ENCODE data around the gene ADAMTS14. TPM values are rescaled to one million over a fixed set of nuclear protein-coding genes. Genes with fewer than 3 reads are reported as not detected.
"Not testable (repeated sequence)": the region's sequence is repeated elsewhere in the genome, so short reads cannot be mapped to it uniquely, and the experiment has no call there.

ADAMTS14 gene
- total RNA-seq, 1 donor from 2014 or later, result 1.9 TPM

- DNase-seq (ENCODE audit: low read depth), result no peak
Observed at GRCh38 chr10:70751356-70751755, 79.0 kb downstream of the ADAMTS14 start.

GRCh38 chr10:70751991-70752390, 79.7 kb downstream of the ADAMTS14 start:
- DNase-seq (ENCODE audit: low read depth), result no peak

- no peak for DNase-seq (ENCODE audit: low read depth)
Observed at GRCh38 chr10:70752571-70752970, 80.3 kb downstream of the ADAMTS14 start.

GRCh38 chr10:70753026-70753663, 80.8 kb downstream of the ADAMTS14 start:
- DNase-seq (ENCODE audit: low read depth), result no peak

GRCh38 chr10:70753841-70754621, 81.7 kb downstream of the ADAMTS14 start:
- peak; percentile 93 for DNase-seq (ENCODE audit: low read depth)

GRCh38 chr10:70756700-70757360, 84.5 kb downstream of the ADAMTS14 start:
- DNase-seq (ENCODE audit: low read depth), result peak; percentile 56

GRCh38 chr10:70757856-70758255, 85.5 kb downstream of the ADAMTS14 start:
- no peak for DNase-seq (ENCODE audit: low read depth)

- peak; percentile 61 for DNase-seq (ENCODE audit: low read depth)
Observed at GRCh38 chr10:70758757-70759514, 86.6 kb downstream of the ADAMTS14 start.

- no peak for DNase-seq (ENCODE audit: low read depth)
Observed at GRCh38 chr10:70759781-70760180, 87.5 kb downstream of the ADAMTS14 start.

- DNase-seq (ENCODE audit: low read depth), result no peak
Observed at GRCh38 chr10:70760271-70760787, 88.0 kb downstream of the ADAMTS14 start.

- no peak for DNase-seq (ENCODE audit: low read depth)
Observed at GRCh38 chr10:70761031-70761601, 88.8 kb downstream of the ADAMTS14 start.

GRCh38 chr10:70761727-70762350, 89.5 kb downstream of the ADAMTS14 start:
- DNase-seq (ENCODE audit: low read depth), result no peak

- peak; percentile 15 for DNase-seq (ENCODE audit: low read depth)
Observed at GRCh38 chr10:70762441-70763175, 90.3 kb downstream of the ADAMTS14 start.

GRCh38 chr10:70763567-70763966, 91.3 kb downstream of the ADAMTS14 start:
- DNase-seq (ENCODE audit: low read depth), result no peak

- no peak for DNase-seq (ENCODE audit: low read depth)
Observed at GRCh38 chr10:70765794-70766594, 93.7 kb downstream of the ADAMTS14 start.

- DNase-seq (ENCODE audit: low read depth), result not testable (repeated sequence)
Observed at GRCh38 chr10:70768026-70768685, 95.8 kb downstream of the ADAMTS14 start.

GRCh38 chr10:70769121-70769520, 96.8 kb downstream of the ADAMTS14 start:
- no peak for DNase-seq (ENCODE audit: low read depth)

GRCh38 chr10:70770001-70770400, 97.7 kb downstream of the ADAMTS14 start:
- no peak for DNase-seq (ENCODE audit: low read depth)

GRCh38 chr10:70770516-70770915, 98.2 kb downstream of the ADAMTS14 start:
- not testable (repeated sequence) for DNase-seq (ENCODE audit: low read depth)

Measured in renal cortical epithelial cell (primary cell).